ENCODE measurements around the gene MAP4K2.

DNA sequence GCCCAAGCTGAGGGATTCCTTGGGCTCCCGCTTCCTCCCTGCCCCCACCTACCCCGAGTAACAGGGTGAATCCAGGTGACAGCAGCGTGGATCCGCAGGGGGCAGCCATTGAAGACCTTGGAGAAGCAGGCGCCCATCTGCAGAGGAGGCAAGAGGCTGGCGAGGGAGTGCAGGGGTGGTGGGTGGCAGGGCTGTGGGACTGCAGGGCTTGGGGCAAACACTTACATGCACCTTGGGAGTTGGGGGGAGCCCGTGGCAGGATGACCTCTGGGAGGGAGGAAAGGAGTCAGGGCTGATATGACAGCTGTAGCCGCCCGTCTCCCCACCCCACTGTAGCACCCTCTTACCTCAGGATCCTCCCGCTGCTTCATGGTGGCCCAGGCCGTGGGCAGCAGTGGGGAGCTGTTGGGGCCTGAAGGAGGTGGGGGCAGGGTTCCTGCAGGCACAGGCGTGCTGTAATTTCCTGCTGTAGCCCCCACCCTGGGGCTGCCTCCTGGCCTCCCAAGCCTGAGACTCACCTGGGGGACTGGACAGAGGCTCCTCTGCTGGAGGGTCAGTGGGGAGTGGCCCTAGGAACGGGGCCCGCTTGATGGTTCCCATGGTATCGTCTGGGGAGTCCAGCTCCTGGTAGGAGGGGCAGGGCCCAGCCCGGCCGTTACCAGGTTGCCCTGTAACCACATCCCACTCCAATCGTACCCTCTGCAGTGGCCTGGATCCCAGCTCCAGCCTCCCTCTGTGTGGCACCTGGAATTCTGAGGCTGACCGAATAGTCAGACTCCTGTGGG is 6.1 kb downstream of the MAP4K2 start:
- TF ChIP-seq SIN3A (IDR thresholded peaks at IDR 0.05; ENCODE audit: borderline replicate concordance, low read depth, low read length), result no peak
- TF ChIP-seq MXI1 (IDR thresholded peaks at IDR 0.05; ENCODE audit: low read depth, low read length), result no peak
- no peak for TF ChIP-seq TAF1 (IDR thresholded peaks at IDR 0.05; ENCODE audit: borderline replicate concordance, low read depth, low read length)
- TF ChIP-seq CTCF (IDR thresholded peaks at IDR 0.05), result no peak
- TF ChIP-seq USF2 (IDR thresholded peaks at IDR 0.05; ENCODE audit: borderline replicate concordance, low read depth, low read length), result no peak
- no peak for TF ChIP-seq NRF1 (IDR thresholded peaks at IDR 0.05; ENCODE audit: low read depth, low read length)
- TF ChIP-seq JUND (IDR thresholded peaks at IDR 0.05), result no peak
- no peak for TF ChIP-seq POLR2AphosphoS5 (IDR thresholded peaks at IDR 0.05; ENCODE audit: low read depth, low read length)
- TF ChIP-seq REST (IDR thresholded peaks at IDR 0.05; ENCODE audit: low read depth, low read length), result no peak
- no peak for TF ChIP-seq GATA2 (CRISPR knock-in tag; IDR thresholded peaks at IDR 0.05)
